Loucy (cell line): ENCODE results near the gene RC3H2.

Experiments
- CTCF ChIP-seq: fragments of 200-600 bp; sonication (generic); conservative IDR thresholded peaks from 2 replicates; pipeline ENCODE4 v1.5.1; 2014; ENCODE audit warnings: mild to moderate bottlenecking, antibody characterized with exemption, low read length
- EZH2phosphoT487 ChIP-seq: fragments of 200-600 bp; IDR thresholded peaks from 2 replicates; pipeline ENCODE4 v1.6.1; 2018; ENCODE audit warnings: antibody characterized with exemption, mild to moderate bottlenecking, moderate library complexity, borderline replicate concordance

- TF ChIP-seq CTCF: no peak
- TF ChIP-seq EZH2phosphoT487: no peak
Measured at GRCh38 chr9:122841501-122841900, 63.7 kb downstream of the RC3H2 start.
